MV-4-11 (cell line): Measurements from ENCODE around the gene CALN1.
A peak's percentile ranks its signal among the peaks of the same experiment; 100 is the strongest.
"Not testable (repeated sequence)": the region's sequence is repeated elsewhere in the genome, so short reads cannot be mapped to it uniquely, and the experiment has no call there.

Source experiments
- DNase-seq: peaks from one replicate; lab custom pipeline; 2025; lab: John Stamatoyannopoulos, UW

CALN1 gene

DNA sequence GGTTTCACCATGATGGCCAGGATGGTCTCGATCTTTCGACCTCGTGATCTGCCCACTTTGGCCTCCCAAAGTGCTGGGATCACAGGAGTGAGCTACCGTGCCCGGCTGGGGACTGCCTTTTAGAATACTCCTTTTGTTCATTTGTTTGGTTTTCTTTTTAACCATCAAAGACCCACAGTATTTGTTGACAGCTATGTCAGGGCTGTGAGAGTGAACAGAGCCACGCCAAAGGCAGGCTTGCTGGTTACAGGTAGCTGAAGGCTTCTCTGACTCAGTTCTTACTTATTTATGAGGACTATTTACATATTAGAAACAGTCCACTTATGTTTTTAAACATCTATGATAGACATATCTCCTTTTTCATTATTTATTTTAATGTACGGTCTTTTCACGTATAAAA lies 544.5 kb downstream of the CALN1 start:
- no peak for DNase-seq

- DNase-seq, result no peak
Measured at GRCh38 chr7:71865172-71865571, 547.0 kb downstream of the CALN1 start.

- DNase-seq, result no peak
Measured at GRCh38 chr7:71864130-71864529, 548.0 kb downstream of the CALN1 start.

GRCh38 chr7:71860572-71860971 lies 551.6 kb downstream of the CALN1 start:
- DNase-seq, result no peak

- no peak for DNase-seq
Measured at GRCh38 chr7:71857338-71857737, 554.8 kb downstream of the CALN1 start.

- DNase-seq, result no peak
Measured at GRCh38 chr7:71854546-71855397, 557.4 kb downstream of the CALN1 start.

GRCh38 chr7:71851776-71852498 lies 560.2 kb downstream of the CALN1 start:
- no peak for DNase-seq

DNA sequence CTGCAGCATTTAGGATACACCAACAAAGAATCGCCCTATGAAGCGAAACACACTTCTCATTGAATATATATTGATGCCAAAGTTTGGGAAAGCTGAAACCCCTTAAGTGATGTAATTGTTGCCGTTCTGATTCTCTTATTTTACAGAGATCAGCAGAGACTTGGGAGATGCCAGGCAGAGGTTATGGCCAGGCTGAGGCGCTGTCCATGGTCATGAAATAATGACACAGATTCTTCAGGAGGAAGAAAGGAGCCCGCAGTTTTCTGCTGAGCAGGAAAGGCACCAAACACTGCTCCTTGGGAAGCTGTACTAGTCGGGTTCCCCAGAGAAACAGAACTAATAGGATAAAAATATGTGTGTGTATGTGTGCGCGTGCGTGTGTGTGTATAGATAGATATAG lies 566.0 kb downstream of the CALN1 start:
- DNase-seq, result no peak

GRCh38 chr7:71843676-71844075 lies 568.5 kb downstream of the CALN1 start:
- peak; percentile 22 for DNase-seq

DNA sequence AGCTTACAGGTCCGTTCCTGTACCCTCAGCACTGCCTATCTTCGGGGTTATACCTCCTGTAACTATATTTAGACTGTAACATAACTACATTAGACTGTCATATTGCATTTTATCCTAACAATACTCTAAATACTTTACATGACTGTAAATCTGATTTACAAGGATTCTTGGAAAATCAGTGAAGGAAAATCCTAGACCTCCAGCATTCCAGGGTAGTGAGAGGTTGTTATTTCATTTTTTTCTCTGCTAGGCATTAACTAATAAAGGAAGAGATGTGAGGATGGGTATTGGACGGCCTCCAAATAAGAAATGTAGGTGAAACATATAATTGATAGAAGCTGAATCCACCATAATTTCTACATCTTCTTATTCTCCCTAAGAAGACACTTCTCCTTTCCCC lies 569.4 kb downstream of the CALN1 start:
- no peak for DNase-seq

DNA sequence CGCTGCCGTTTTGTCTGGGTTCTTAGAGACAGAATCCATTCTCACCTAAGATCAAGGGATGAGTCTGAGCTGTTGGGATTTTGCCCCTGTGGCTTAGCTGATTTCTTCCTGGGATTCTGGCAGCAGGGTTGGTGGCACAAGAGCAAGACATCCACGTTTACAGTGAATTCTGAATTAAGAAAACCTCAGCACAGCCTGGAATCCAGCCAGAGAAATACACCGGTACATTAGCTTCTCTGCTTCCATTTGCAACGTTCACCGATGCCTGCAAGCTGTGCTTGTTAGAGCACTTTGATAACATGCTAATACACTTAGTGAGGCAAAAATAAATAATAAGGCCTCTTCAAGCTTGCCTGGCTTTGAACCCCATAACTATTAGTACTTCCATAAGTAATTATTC lies 569.8 kb downstream of the CALN1 start:
- DNase-seq, result no peak

GRCh38 chr7:71835056-71835455 lies 577.1 kb downstream of the CALN1 start:
- no peak for DNase-seq

GRCh38 chr7:71829515-71829914 lies 582.6 kb downstream of the CALN1 start:
- no peak for DNase-seq

GRCh38 chr7:71828361-71828760 lies 583.8 kb downstream of the CALN1 start:
- no peak for DNase-seq

DNA sequence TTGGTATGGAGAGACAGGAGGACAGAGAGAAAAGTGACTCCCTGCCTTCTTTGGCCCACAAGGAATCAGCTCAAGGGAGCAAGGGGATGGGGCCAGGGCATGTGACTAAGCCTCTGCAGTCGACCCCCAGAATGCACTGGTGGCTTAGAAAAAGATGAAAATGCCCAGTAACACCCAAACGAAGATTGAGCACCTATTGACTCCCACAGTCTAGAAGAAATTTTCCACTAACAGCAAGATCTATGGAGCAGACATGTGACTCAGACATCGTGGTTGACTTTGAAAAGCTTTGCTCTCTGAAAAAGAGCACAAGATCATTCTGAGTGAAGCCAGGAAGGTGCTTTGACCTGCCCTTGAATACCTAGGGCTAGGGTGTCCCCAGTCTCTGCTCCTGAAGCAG lies 586.0 kb downstream of the CALN1 start:
- no peak for DNase-seq

DNA sequence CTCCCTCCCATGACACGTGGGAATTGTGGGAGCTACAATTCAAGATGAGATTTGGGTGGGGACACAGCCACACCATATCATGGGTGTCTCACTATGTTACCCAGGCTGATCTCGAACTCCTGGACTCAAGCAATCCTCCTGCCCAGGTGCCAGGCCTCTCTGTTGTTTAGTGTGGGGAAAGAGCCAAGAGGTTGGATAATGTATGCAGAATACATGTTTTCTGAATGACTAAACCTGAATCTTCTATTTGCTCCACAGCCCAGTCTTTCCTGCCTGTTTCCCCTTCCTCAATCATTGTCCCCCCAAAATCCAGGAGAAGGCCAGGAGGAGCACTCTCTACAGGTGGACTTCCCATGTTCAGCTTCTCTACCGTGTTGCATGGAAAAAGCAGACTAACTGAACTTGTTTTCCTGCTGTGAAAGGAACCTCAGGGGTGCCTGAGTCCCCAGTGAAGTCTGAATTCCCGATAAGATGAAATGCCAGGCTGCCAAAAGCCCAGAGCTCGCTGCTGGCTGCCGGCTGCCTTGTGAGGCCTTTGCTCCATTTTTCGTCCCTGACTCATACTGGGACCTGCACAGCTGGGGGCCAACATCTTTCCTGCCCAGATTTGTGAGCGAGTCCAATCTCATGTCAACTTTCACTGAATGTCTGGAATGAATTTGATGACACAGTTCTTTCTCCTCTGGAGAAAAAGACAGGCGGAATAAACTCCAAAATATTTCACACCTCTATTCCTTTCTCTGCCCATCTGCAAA lies 588.0 kb downstream of the CALN1 start:
- no peak for DNase-seq

- DNase-seq, result not testable (repeated sequence)
Measured at GRCh38 chr7:71822406-71822805, 589.7 kb downstream of the CALN1 start.

DNA sequence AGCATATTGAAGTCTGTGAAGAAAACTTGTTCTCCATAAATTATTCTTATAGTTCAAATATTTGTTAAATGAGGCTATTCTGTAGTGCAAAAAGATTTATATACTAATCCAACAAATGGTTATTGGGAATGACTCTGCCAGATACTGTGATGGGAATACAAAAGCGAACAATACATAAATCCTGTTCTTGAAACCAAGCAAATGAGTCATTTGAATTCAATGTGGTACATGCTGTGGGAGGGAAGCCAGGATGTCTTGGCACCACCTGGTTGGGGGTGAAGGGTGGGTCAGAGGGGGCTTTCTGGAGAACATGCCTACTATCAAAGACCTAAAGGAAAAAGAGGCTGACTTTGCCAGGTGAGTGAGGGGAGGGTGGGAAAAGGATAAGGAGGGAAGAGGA lies 594.2 kb downstream of the CALN1 start:
- DNase-seq, result no peak

GRCh38 chr7:71808115-71808514 lies 604.0 kb downstream of the CALN1 start:
- no peak for DNase-seq

DNA sequence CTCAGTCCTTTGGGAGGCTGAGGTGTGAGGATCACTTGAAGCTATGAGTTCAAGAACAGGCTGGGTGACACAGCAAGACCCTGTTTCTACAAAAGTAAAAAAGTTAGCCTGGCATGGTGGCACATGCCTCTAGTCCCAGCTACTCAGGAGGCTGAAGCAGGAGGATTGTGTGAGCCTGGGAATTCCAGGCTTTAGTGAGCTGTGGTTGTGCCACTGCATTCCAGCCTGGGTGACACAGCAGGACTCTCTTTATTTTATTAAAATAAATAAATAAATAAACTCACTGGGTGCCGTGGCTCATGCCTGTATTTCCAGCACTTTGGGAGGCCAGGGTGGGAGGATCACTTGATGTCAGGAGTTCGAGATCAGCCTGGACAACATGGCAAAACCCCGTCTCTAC lies 607.9 kb downstream of the CALN1 start:
- DNase-seq, result no peak

DNA sequence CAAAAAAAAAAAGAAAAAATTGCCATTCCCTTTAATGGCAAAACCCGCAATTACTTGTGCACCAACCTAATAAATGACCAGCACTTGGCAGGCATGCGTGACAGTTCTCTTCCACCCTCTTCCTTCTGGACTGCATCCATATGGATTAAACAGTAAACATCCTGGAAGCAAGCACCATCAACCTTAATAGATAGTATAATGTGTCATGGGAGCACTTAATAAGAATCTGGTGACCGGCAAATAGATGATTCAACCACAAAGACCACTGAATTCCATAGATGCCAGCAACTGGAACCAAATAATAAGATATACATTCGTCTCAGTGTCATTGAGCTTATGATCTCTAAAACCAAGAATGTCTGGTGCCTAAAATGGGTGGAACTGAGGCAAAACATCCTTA lies 610.2 kb downstream of the CALN1 start:
- DNase-seq, result no peak

DNA sequence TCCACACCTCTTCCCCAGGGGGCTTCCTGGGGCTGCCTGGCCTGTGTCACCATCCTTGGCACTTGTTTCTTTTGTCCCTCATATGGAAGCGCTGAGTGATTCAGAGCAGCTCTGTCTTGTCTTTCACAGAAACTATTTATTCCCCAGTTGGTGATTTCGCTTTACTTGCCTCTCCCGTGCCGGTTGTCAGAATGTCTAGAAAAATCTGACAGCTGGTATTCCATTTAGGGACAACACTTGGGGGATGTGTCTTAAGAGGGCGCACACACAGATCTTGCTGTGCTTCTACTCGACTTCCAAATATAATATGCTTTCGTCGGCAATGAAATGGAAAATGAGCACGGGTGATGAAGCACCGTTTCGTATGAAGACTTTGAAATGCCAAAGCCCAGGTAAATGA lies 611.8 kb downstream of the CALN1 start:
- DNase-seq, result no peak

GRCh38 chr7:71795410-71795809 lies 616.7 kb downstream of the CALN1 start:
- DNase-seq, result no peak
